Gastroesophageal sphincter (tissue), 3 donors: ENCODE data around the gene BIN2.

ENCODE experiments used
- EP300 ChIP-seq: sonication (generic); formaldehyde crosslinking; IDR thresholded peaks from one replicate; pipeline ENCODE4 v1.6.1; 2017; ENCODE audit warnings: antibody characterized with exemption, mild to moderate bottlenecking
- POLR2A ChIP-seq, 2 donors: fragments of 450-650 bp; IDR thresholded peaks; one replicate each; pipeline ENCODE4 v1.6.1; 2017; ENCODE audit warnings: antibody characterized with exemption in 2 of 2, mild to moderate bottlenecking in 2 of 2, moderate library complexity in 1 of 2
- POLR2AphosphoS5 ChIP-seq: sonication (generic); formaldehyde crosslinking; IDR thresholded peaks from one replicate; pipeline ENCODE4 v1.6.1; 2017; ENCODE audit warnings: antibody characterized with exemption
- TF ChIP-seq, protein P1 (sequence below), 4 experiments: fragments of 200-600 bp in 2 of 4; fragments of 450-650 bp in 2 of 4; sonication (generic) in 1 of 4; IDR thresholded peaks; one replicate each; pipeline ENCODE4 v1.5.1; 2017 to 2019; ENCODE audit warnings: antibody characterized with exemption in 4 of 4, mild to moderate bottlenecking in 2 of 4, moderate library complexity in 2 of 4

DNA sequence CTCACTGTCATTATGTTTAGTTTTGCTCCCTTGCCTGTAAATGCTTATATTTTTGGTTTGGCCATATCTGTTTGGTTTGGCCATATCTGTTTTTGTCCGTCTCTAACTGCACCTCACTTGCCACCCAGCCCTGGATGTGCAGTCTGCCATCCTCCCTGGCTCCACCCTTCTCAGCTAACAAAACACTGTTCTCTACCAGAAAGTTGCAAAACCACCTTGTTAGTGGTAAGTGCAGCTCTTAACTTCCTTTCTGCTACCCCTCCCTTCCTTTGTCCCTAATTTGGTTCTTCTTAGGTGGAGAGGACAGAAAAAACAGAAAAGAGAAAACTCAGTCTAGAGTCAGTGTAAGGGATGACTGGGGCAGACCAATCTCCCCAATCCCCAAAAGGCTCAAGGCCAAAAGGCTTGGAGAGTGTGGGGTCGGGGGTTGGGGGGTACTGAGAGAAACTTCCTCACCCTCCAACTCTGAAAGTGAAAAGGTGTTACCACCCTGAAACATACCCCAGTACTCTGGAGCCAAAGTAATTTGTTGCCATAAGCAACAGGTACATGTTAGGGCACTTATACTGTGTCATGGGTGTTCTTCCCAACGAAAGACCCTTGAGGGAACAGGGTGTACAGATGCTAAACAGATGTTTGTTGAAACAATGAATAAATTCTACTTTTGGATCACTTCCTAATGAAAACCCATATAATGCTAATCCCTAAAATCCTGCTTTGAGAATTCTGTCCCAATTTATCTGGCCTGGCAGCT is 5.0 kb downstream of the BIN2 start:
- TF ChIP-seq, protein P1, sequence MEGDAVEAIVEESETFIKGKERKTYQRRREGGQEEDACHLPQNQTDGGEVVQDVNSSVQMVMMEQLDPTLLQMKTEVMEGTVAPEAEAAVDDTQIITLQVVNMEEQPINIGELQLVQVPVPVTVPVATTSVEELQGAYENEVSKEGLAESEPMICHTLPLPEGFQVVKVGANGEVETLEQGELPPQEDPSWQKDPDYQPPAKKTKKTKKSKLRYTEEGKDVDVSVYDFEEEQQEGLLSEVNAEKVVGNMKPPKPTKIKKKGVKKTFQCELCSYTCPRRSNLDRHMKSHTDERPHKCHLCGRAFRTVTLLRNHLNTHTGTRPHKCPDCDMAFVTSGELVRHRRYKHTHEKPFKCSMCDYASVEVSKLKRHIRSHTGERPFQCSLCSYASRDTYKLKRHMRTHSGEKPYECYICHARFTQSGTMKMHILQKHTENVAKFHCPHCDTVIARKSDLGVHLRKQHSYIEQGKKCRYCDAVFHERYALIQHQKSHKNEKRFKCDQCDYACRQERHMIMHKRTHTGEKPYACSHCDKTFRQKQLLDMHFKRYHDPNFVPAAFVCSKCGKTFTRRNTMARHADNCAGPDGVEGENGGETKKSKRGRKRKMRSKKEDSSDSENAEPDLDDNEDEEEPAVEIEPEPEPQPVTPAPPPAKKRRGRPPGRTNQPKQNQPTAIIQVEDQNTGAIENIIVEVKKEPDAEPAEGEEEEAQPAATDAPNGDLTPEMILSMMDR (IDR thresholded peaks at IDR 0.05): no peak
- TF ChIP-seq POLR2A (IDR thresholded peaks at IDR 0.05): no peak
- no peak for TF ChIP-seq EP300
- no peak for TF ChIP-seq POLR2AphosphoS5
